22Rv1 (cell line): ENCODE results near the gene REG1B.

ENCODE experiments used
- H3K27ac ChIP-seq: fragments of 450-650 bp; 2 replicates; pipeline ENCODE4 v1.5.1; 2017
- CTCF ChIP-seq: fragments of 450-650 bp; IDR thresholded peaks from 2 replicates; pipeline ENCODE4 v1.5.1; 2017; ENCODE audit warnings: mild to moderate bottlenecking
- ZFX ChIP-seq: fragments of 450-650 bp; IDR thresholded peaks from 2 replicates; pipeline ENCODE4 v1.6.1; 2017; ENCODE audit warnings: antibody characterized with exemption, borderline replicate concordance

Gene REG1B

GRCh38 chr2:79101024-79101423 lies 13.2 kb upstream of the REG1B start:
- H3K27ac ChIP-seq, result no peak overlapping the region
- no peak for TF ChIP-seq CTCF
- no peak for TF ChIP-seq ZFX

- H3K27ac ChIP-seq, result no peak overlapping the region
- no peak for TF ChIP-seq ZFX
- TF ChIP-seq CTCF, result no peak
Observed at GRCh38 chr2:79100285-79100684, 12.5 kb upstream of the REG1B start.

GRCh38 chr2:79099140-79099686 lies 11.4 kb upstream of the REG1B start:
- H3K27ac ChIP-seq, result no peak overlapping the region
- TF ChIP-seq CTCF, result no peak
- no peak for TF ChIP-seq ZFX

- no peak overlapping the region for H3K27ac ChIP-seq
- TF ChIP-seq CTCF (no peak), ZFX (no peak)
Observed at GRCh38 chr2:79097843-79098242, 10.1 kb upstream of the REG1B start.

GRCh38 chr2:79090693-79091092 lies 2.9 kb upstream of the REG1B start:
- TF ChIP-seq CTCF (no peak), ZFX (no peak)
- no peak overlapping the region for H3K27ac ChIP-seq

- no peak for TF ChIP-seq CTCF
- no peak for TF ChIP-seq ZFX
- no peak overlapping the region for H3K27ac ChIP-seq
Observed at GRCh38 chr2:79086255-79086654, 1.5 kb downstream of the REG1B start.

GRCh38 chr2:79085382-79085781 lies 2.4 kb downstream of the REG1B start:
- H3K27ac ChIP-seq, result no peak overlapping the region
- no peak for TF ChIP-seq CTCF
- no peak for TF ChIP-seq ZFX
